MCF 10A (cell line): Measurements from ENCODE around the gene TFDP1. TPM values are rescaled to one million over a fixed set of nuclear protein-coding genes. Genes with fewer than 3 reads are reported as not detected.

Experiments
- BruUV-seq: library from RNA; stranded (reverse); fragments of 400-500 nt; replicated peaks from 2 replicates; lab custom pipeline; 2021; lab: Mats Ljungman, UMichigan
- CTCF ChIA-PET: fragments of 300-600 bp; sonication (Branson Sonifier 250); formaldehyde crosslinking; extraction: SDS; loops from one replicate; lab custom pipeline; 2021; ENCODE audit warnings: antibody characterized with exemption, inconsistent platforms; lab: Yijun Ruan, JAX
- POLR2A ChIA-PET: fragments of 300-600, 350-650 bp; sonication (Branson Sonifier 250); formaldehyde crosslinking; extraction: SDS; loops from one replicate; lab custom pipeline; 2020; ENCODE audit warnings: antibody characterized with exemption, inconsistent platforms; lab: Yijun Ruan, JAX
- DNase-seq: peaks from one replicate; pipeline ENCODE4 v3.0.0-alpha.2; 2018; ENCODE audit not compliant: unreplicated experiment
- H3K27ac Mint-ChIP-seq: one replicate; pipeline ENCODE4 v1.8.0; 2022; ENCODE audit warnings: mild to moderate bottlenecking, low read depth, mixed read lengths; ENCODE audit not compliant: unreplicated experiment
- H3K27me3 Mint-ChIP-seq: one replicate; pipeline ENCODE4 v1.8.0; 2022; ENCODE audit warnings: mixed read lengths; ENCODE audit not compliant: insufficient read depth, unreplicated experiment
- H3K36me3 Mint-ChIP-seq: one replicate; pipeline ENCODE4 v1.8.0; 2022; ENCODE audit warnings: mild to moderate bottlenecking, moderate library complexity, mixed read lengths; ENCODE audit not compliant: insufficient read depth, unreplicated experiment
- H3K4me1 Mint-ChIP-seq: one replicate; pipeline ENCODE4 v1.8.0; 2022; ENCODE audit warnings: mixed read lengths; ENCODE audit not compliant: insufficient read depth, unreplicated experiment
- H3K4me3 Mint-ChIP-seq: one replicate; pipeline ENCODE4 v1.8.0; 2022; ENCODE audit warnings: mild to moderate bottlenecking, moderate library complexity, mixed read lengths; ENCODE audit not compliant: unreplicated experiment
- H3K9me3 Mint-ChIP-seq: one replicate; pipeline ENCODE4 v1.8.0; 2022; ENCODE audit warnings: mixed read lengths; ENCODE audit not compliant: unreplicated experiment
- intact Hi-C: fragments of 100-400 bp; cut with micrococcal nuclease; formaldehyde crosslinking; loops from 2 replicates; pipeline ENCODE4 v1.14.1; 2022
- total RNA-seq: library from RNA; stranded (reverse); gene quantifications from 2 replicates; pipeline ENCODE4 v1.2.3, GENCODE V29; 2022
- TF ChIP-seq, protein P1 (sequence below): fragments of 200-600 bp; IDR thresholded peaks from one replicate; pipeline ENCODE4 v1.8.0; 2022; ENCODE audit warnings: antibody characterized with exemption, mild to moderate bottlenecking; ENCODE audit not compliant: unreplicated experiment

Gene TFDP1
- total RNA-seq, 1 experiment from 2014 or later, result 100 TPM

DNA sequence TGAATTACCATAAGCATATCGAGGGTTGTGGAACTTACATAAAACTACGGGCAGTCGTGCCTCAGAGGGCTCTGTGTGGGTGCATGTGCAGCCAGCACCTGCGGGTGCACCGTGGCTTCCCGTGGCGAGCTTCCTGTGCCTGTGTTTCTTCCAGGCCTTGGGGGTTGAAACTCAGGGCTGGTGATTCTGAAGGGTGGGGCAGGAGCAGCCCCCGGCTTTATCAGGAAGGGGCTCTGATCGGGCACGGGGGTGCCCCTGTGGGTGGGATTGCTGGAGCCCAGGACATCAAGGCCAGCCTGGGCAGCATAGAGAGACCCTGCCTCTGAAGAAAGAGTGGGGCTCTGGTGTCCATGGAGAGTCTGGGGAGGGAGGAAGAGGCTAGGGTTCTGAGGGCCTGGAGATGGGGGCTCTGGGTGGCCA, 62.4 kb downstream of the TFDP1 start:
- H3K9me3 Mint-ChIP-seq, result peaks cover 9% of the 10 kb centered on the region
- CTCF ChIA-PET, result no interaction called here
- H3K27me3 Mint-ChIP-seq, result no peaks in the 10 kb centered on the region
- H3K27ac Mint-ChIP-seq, result no peak overlapping the region
- no peak for DNase-seq
- no TSS peak for BruUV-seq
- H3K4me1 Mint-ChIP-seq, result peaks cover 8% of the 10 kb centered on the region
- POLR2A ChIA-PET, result interaction anchor here (0.6 to 1.3 kb wide), 5 partner anchors 17 to 590 kb away, joined by 3 to 4 read pairs (median 3); no protein-coding TSS in a partner anchor
- intact Hi-C loops, result no loop called here
- peaks cover 15% of the 10 kb centered on the region for H3K36me3 Mint-ChIP-seq
- H3K4me3 Mint-ChIP-seq, result no peak overlapping the region
- TF ChIP-seq, protein P1, sequence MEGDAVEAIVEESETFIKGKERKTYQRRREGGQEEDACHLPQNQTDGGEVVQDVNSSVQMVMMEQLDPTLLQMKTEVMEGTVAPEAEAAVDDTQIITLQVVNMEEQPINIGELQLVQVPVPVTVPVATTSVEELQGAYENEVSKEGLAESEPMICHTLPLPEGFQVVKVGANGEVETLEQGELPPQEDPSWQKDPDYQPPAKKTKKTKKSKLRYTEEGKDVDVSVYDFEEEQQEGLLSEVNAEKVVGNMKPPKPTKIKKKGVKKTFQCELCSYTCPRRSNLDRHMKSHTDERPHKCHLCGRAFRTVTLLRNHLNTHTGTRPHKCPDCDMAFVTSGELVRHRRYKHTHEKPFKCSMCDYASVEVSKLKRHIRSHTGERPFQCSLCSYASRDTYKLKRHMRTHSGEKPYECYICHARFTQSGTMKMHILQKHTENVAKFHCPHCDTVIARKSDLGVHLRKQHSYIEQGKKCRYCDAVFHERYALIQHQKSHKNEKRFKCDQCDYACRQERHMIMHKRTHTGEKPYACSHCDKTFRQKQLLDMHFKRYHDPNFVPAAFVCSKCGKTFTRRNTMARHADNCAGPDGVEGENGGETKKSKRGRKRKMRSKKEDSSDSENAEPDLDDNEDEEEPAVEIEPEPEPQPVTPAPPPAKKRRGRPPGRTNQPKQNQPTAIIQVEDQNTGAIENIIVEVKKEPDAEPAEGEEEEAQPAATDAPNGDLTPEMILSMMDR, result no peak

DNA sequence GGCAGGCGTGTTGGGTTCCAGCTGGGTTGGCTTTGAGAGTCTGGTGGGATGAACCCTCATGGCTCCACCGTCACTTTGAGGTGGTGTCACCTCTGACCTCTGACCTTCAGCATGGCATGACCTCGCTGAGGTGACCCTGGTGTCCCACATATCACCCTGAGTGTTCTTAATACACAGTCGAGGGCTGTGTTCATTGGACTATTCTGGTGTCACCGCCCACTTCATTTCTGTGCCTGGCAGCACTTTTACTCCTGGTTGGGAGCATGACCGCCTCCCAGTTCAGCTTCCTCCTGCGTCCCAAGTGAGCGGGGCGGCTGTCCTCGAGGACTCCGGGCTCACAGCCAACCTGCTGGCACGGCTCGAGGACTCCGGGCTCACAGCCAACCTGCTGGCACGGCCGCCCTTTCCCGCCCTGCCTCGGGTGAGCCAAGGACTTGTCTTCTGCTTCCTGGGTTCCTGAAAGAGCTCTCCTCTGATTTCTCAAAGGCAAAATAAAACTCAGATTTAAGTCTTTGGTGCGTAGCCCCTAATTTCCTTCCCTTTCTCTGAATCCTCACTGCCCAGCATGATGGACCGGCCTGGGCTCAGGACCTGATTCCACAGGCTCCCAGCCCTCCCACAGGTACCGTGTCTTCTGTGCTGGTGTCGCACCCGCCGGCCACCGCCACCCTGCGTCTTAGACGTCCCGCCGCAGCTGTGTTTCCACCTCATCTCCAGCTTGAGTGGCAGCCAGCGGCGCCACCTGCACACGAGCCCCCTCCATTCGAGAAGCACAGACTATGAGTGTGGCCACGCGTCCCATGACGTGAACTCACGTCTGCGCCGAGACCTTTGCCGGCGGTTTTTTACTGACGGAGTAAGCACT, 63.0 kb downstream of the TFDP1 start:
- ChIA-PET CTCF (no interaction called here), POLR2A (interaction anchor here (0.8 to 1.3 kb wide), 4 partner anchors 18 to 590 kb away, joined by 3 to 4 read pairs (median 3); no protein-coding TSS in a partner anchor)
- Mint-ChIP-seq H3K9me3 (peaks cover 3% of the 10 kb centered on the region), H3K27ac (peak overlapping the region; percentile 28), H3K36me3 (peaks cover 9% of the 10 kb centered on the region), H3K27me3 (no peaks in the 10 kb centered on the region), H3K4me1 (peaks cover 8% of the 10 kb centered on the region), H3K4me3 (no peak overlapping the region)
- intact Hi-C loops, result no loop called here
- DNase-seq, result peak; percentile 87
- BruUV-seq, result no TSS peak
- TF ChIP-seq, protein P1, result no peak

DNA sequence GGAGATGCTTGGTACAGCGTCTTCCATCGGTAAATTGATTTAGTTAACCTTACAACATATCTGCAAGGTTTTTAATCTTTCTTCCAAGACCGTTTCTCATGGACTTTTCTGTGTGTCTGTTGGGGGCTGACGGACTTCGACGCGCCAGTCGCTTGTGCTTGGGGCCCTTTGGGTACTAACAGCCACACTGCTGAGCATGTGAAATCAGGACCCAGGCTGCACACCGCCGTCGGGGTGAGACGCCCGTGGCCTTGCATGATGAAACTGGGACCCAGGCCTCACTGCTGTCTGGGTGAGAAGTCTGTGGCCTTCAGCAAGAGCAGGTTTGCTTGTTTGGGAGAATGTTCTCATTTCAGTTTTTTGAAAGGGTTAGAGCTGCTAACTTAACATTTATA, 63.7 kb downstream of the TFDP1 start:
- ChIA-PET POLR2A (interaction anchor here (1.3 kb wide), 1 partner anchor 190 kb away, joined by 3 read pairs; no protein-coding TSS in a partner anchor), CTCF (no interaction called here)
- DNase-seq, result no peak
- TF ChIP-seq, protein P1, result no peak
- intact Hi-C loops, result no loop called here
- no TSS peak for BruUV-seq
- peaks cover 6% of the 10 kb centered on the region for H3K36me3 Mint-ChIP-seq
- H3K27ac Mint-ChIP-seq, result peak overlapping the region; percentile 28
- H3K4me3 Mint-ChIP-seq, result no peak overlapping the region
- H3K9me3 Mint-ChIP-seq, result no peaks in the 10 kb centered on the region
- peaks cover 8% of the 10 kb centered on the region for H3K4me1 Mint-ChIP-seq
- no peaks in the 10 kb centered on the region for H3K27me3 Mint-ChIP-seq

DNA sequence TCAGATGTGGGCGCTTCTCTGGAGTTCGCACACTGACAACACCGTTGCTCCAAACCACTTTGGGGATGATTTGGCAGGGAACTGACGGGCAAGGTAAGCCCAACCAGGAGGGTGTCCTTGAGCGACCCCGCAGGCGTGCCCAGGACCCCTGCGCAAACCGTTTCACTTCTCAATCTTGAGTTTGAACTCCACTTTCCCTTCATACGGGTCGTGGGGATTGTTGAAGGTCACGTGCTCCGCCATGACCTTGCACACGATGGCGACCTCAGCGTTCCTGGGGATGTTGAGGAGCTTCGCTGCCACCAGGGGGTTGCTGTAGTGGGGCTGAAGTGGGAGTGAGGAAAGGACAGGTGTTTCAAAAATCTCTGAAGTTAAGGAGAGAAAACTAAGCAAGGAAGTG, 64.7 kb downstream of the TFDP1 start:
- DNase-seq, result no peak
- POLR2A ChIA-PET, result interaction anchor here (0.6 to 0.7 kb wide), 2 partner anchors 111 to 173 kb away, joined by 3 read pairs; no protein-coding TSS in a partner anchor
- H3K4me1 Mint-ChIP-seq, result peaks cover 8% of the 10 kb centered on the region
- intact Hi-C loops, result no loop called here
- BruUV-seq, result no TSS peak
- no peaks in the 10 kb centered on the region for H3K9me3 Mint-ChIP-seq
- no peak overlapping the region for H3K4me3 Mint-ChIP-seq
- H3K27ac Mint-ChIP-seq, result no peak overlapping the region
- CTCF ChIA-PET, result no interaction called here
- H3K36me3 Mint-ChIP-seq, result peaks cover 6% of the 10 kb centered on the region
- H3K27me3 Mint-ChIP-seq, result no peaks in the 10 kb centered on the region
- TF ChIP-seq, protein P1, result no peak
